ENCODE data around the gene LCOR. TPM values are rescaled to one million over a fixed set of nuclear protein-coding genes. Genes with fewer than 3 reads are reported as not detected.

Gene LCOR
- total RNA-seq, 1 experiment from 2014 or later, result 42.1 TPM

DNA sequence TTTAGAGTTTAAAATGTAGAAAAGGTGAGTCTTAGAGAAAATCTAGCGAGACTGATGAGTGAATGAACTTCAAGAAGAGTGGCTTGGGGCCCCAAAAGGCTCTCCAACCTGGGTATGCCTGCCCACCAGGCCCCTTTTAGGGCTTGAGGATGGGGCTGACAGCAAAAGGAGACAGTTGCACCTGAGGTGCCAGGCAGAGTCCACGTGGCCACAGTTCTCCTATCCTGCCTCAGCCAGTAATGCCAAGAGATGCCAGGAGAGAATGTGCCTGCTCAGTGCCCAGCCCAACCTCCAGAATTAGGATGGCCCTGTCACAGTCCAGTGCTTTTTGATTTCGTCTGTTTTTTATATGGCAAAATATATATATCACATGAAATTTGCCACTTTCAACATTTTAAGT is 197.2 kb downstream of the LCOR start:
- no peak overlapping the region for H4K8ac ChIP-seq (replicated peaks; ENCODE audit: insufficient read length, low read depth, low read length)
- H2BK12ac ChIP-seq (ENCODE audit: insufficient read length, low read depth, low read length), result no peak overlapping the region
- TF ChIP-seq CTCF (conservative IDR thresholded peaks at IDR 0.05), result no peak
- no peak overlapping the region for H3T11ph ChIP-seq (ENCODE audit: low read length)
- peaks cover 33 to 39% of the 10 kb centered on the region in 2 experiments for H3K4me1 Mint-ChIP-seq
- no peak overlapping the region for H2AK5ac ChIP-seq (ENCODE audit: insufficient read length, low read length)
- no peaks in the 10 kb centered on the region for H3K27me3 ChIP-seq (ENCODE audit: insufficient read depth, low read length)
- no peak overlapping the region for H2BK15ac ChIP-seq (ENCODE audit: low read depth, low read length)
- no peak overlapping the region for H2BK5ac ChIP-seq (ENCODE audit: insufficient read length, low read length)
- no peak overlapping the region for H3K9ac ChIP-seq (ENCODE audit: extremely low read depth, insufficient read length, low read length)
- no peak overlapping the region for H2BK20ac ChIP-seq (ENCODE audit: low read depth, low read length, poor library complexity, severe bottlenecking)
- H3K14ac ChIP-seq (ENCODE audit: insufficient read depth, low read length), result no peak overlapping the region
- no peak overlapping the region for H2AFZ ChIP-seq (ENCODE audit: low read length)
- no peaks in the 10 kb centered on the region for H3K9me3 Mint-ChIP-seq
- H3K4me2 ChIP-seq (ENCODE audit: insufficient read depth, insufficient read length, low read length), result no peak overlapping the region
- no peak overlapping the region for H3K23ac ChIP-seq (ENCODE audit: insufficient read length, low read depth, low read length)
- no peaks in the 10 kb centered on the region for H3K23me2 ChIP-seq (ENCODE audit: insufficient read length, low read depth, low read length, poor library complexity, severe bottlenecking)
- no CpG with 5 or more reads among the region's 3 CpGs for WGBS (ENCODE audit: extremely low coverage, insufficient read length, low lambda C conversion rate)
- no peak overlapping the region for H3K27ac ChIP-seq (ENCODE audit: insufficient read length, low read depth, low read length)
- no peak for DNase-seq
- no peaks in the 10 kb centered on the region for H3K79me1 ChIP-seq (ENCODE audit: insufficient read depth, low read depth, low read length, poor library complexity, severe bottlenecking)
- H3K79me2 ChIP-seq (ENCODE audit: insufficient read depth, low read length), result no peaks in the 10 kb centered on the region
- no peaks in the 10 kb centered on the region for H3K9me3 ChIP-seq (ENCODE audit: control insufficient read depth, low read depth, low read length)
- H3K18ac ChIP-seq (ENCODE audit: insufficient read length, low read depth, low read length), result no peak overlapping the region
- no peak overlapping the region for H3K56ac ChIP-seq (ENCODE audit: insufficient read length, low read depth, low read length)
- peaks cover 6% of the 10 kb centered on the region; the same call in 1 of the 2 replicates for H3K27me3 Mint-ChIP-seq (ENCODE audit: low read depth)
- peaks cover 3% of the 10 kb centered on the region; the same call in 1 of the 2 replicates for H3K4me1 ChIP-seq (ENCODE audit: insufficient read depth, low read length)
- no peak overlapping the region for H3K27ac Mint-ChIP-seq
- no peak overlapping the region for H2BK120ac ChIP-seq (ENCODE audit: low read depth, low read length, poor library complexity, severe bottlenecking)
- no peak overlapping the region for H3K4me3 Mint-ChIP-seq
- H4K20me1 ChIP-seq (ENCODE audit: control insufficient read depth, insufficient read depth, insufficient read length), result no peaks in the 10 kb centered on the region
- no peaks in the 10 kb centered on the region for H3K36me3 Mint-ChIP-seq (ENCODE audit: insufficient read depth in 1 of 3, low read depth in 3 of 3)
- H4K91ac ChIP-seq (ENCODE audit: insufficient read length, low read depth, low read length), result no peak overlapping the region
- no peak overlapping the region for H3K4ac ChIP-seq (ENCODE audit: low read depth, low read length)
- no peak overlapping the region for H4K5ac ChIP-seq (ENCODE audit: insufficient read length, low read depth, low read length)

Measured in H9 (cell line).